GM18907 (cell line): ENCODE results near the gene ANKRD29.

ENCODE experiments used
- ATAC-seq: cut with Tn5 transposase; IDR thresholded peaks from one replicate; pipeline ENCODE4 v1.9.1; 2021; ENCODE audit warnings: mild to moderate bottlenecking, moderate library complexity; ENCODE audit not compliant: unreplicated experiment

Gene ANKRD29

GRCh38 chr18:23688528-23688927, 25.8 kb upstream of the ANKRD29 start:
- no peak for ATAC-seq

- ATAC-seq = no peak
These were observed 21.9 kb upstream of the ANKRD29 start for GRCh38 chr18:23684515-23685197.

GRCh38 chr18:23683671-23684070, 21.0 kb upstream of the ANKRD29 start:
- ATAC-seq = no peak

GRCh38 chr18:23683155-23683554, 20.4 kb upstream of the ANKRD29 start:
- ATAC-seq = no peak

- ATAC-seq = no peak
These were observed 19.8 kb upstream of the ANKRD29 start for GRCh38 chr18:23682472-23682871.

GRCh38 chr18:23682045-23682444, 19.3 kb upstream of the ANKRD29 start:
- no peak for ATAC-seq

- ATAC-seq = no peak
These were observed 13.2 kb upstream of the ANKRD29 start for GRCh38 chr18:23675896-23676295.

- no peak for ATAC-seq
These were observed 12.5 kb upstream of the ANKRD29 start for GRCh38 chr18:23675236-23675635.

GRCh38 chr18:23673725-23674124, 11.0 kb upstream of the ANKRD29 start:
- ATAC-seq = no peak

- ATAC-seq = no peak
These were observed 8.9 kb upstream of the ANKRD29 start for GRCh38 chr18:23671564-23671963.

- no peak for ATAC-seq
These were observed 7.2 kb upstream of the ANKRD29 start for GRCh38 chr18:23669804-23670405.

- ATAC-seq = no peak
These were observed 6.6 kb upstream of the ANKRD29 start for GRCh38 chr18:23669202-23669766.

GRCh38 chr18:23668731-23669130, 6.0 kb upstream of the ANKRD29 start:
- ATAC-seq = no peak

GRCh38 chr18:23667114-23667513, 4.4 kb upstream of the ANKRD29 start:
- ATAC-seq = no peak

- no peak for ATAC-seq
These were observed 2.0 kb upstream of the ANKRD29 start for GRCh38 chr18:23664674-23665073.

GRCh38 chr18:23661735-23662308, 889 bp downstream of the ANKRD29 start:
- no peak for ATAC-seq

GRCh38 chr18:23658285-23658684, 4.4 kb downstream of the ANKRD29 start:
- no peak for ATAC-seq

GRCh38 chr18:23652232-23652631, 10.5 kb downstream of the ANKRD29 start:
- ATAC-seq = no peak

- ATAC-seq = no peak
These were observed 11.5 kb downstream of the ANKRD29 start for GRCh38 chr18:23650968-23651927.

GRCh38 chr18:23648940-23649607, 13.6 kb downstream of the ANKRD29 start:
- no peak for ATAC-seq
